Endothelial cell of umbilical vein (primary cell): ENCODE measurements around the gene MCHR1. TPM values are rescaled to one million over a fixed set of nuclear protein-coding genes. Genes with fewer than 3 reads are reported as not detected.

ENCODE experiments used
- BruUV-seq: library from RNA; stranded (reverse); fragments of 400-500 nt; replicated peaks from 2 replicates; lab custom pipeline; 2021; lab: Mats Ljungman, UMichigan
- CTCF ChIA-PET: fragments of 300-600, 350-600 bp; sonication (Branson Sonifier 250); formaldehyde crosslinking; loops from one replicate; lab custom pipeline; 2021; ENCODE audit warnings: antibody characterized with exemption, inconsistent platforms; lab: Charles Lee
- POLR2A ChIA-PET: fragments of 300-600, 350-600 bp; sonication (Branson Sonifier 250); formaldehyde crosslinking; loops from one replicate; lab custom pipeline; 2021; ENCODE audit warnings: antibody characterized with exemption, inconsistent platforms; lab: Charles Lee
- DNase-seq: peaks from one replicate; pipeline ENCODE4 v3.0.0-alpha.2; 2011; ENCODE audit warnings: low read depth, low spot score
- FAIRE-seq: peaks from 2 replicates; lab custom pipeline; 2011; peaks lifted over from hg19 to GRCh38; lab: Jason Lieb, UNC
- H2AFZ ChIP-seq: 2 replicates; pipeline ENCODE4 v1.6.0; 2012; ENCODE audit warnings: low read depth, low read length, control low read depth, inconsistent platforms
- H3K27ac ChIP-seq: 2 replicates; pipeline ENCODE4 v1.5.1; 2011; ENCODE audit warnings: low read depth, mild to moderate bottlenecking, control low read depth, low read length, moderate library complexity; ENCODE audit not compliant: insufficient read depth
- H3K27me3 ChIP-seq, 2 experiments: 2 replicates each; pipeline versions ENCODE4 v1.6.0 to v1.6.1; 2011; ENCODE audit warnings: low read length in 2 of 2, mixed read lengths in 1 of 2; ENCODE audit not compliant: control insufficient read depth in 2 of 2, insufficient read depth in 2 of 2
- H3K36me3 ChIP-seq, 2 experiments: 2 replicates in 1 of 2; 3 replicates in 1 of 2; pipeline ENCODE4 v1.5.1; 2011; ENCODE audit warnings: low read length in 2 of 2, mild to moderate bottlenecking in 1 of 2, moderate library complexity in 1 of 2; ENCODE audit not compliant: control insufficient read depth in 2 of 2, insufficient read depth in 2 of 2; ENCODE audit errors: extremely low read depth in 1 of 2
- H3K4me1 ChIP-seq: 3 replicates; pipeline ENCODE4 v1.5.1; 2011; ENCODE audit warnings: mild to moderate bottlenecking, low read length; ENCODE audit not compliant: control insufficient read depth, insufficient read depth; ENCODE audit errors: extremely low read depth
- H3K4me2 ChIP-seq: 2 replicates; pipeline ENCODE4 v1.6.1; 2011; ENCODE audit warnings: low read length, control low read depth, mixed read lengths; ENCODE audit not compliant: insufficient read depth
- H3K4me3 ChIP-seq, 3 experiments: fragments of 200-600 bp in 1 of 3; sonication (generic), shearing (Covaris generic) in 1 of 3; replicated peaks in 1 of 3; 2 replicates each; pipeline ENCODE4 v1.5.1; 2011 to 2016; ENCODE audit warnings: control low read depth in 3 of 3, low read length in 3 of 3, mild to moderate bottlenecking in 2 of 3, inconsistent platforms in 1 of 3, low read depth in 1 of 3, moderate library complexity in 1 of 3; ENCODE audit not compliant: insufficient read depth in 1 of 3
- H3K79me2 ChIP-seq: 2 replicates; pipeline ENCODE4 v1.6.0; 2012; ENCODE audit warnings: low read length, inconsistent platforms; ENCODE audit not compliant: control insufficient read depth, insufficient read depth
- H3K9ac ChIP-seq: replicated peaks from 2 replicates; pipeline ENCODE3; 2011; ENCODE audit warnings: low read length, control low read depth; ENCODE audit not compliant: insufficient read depth; ENCODE audit errors: extremely low read depth
- H3K9me1 ChIP-seq: replicated peaks from 3 replicates; pipeline ENCODE4 v1.6.0; 2011; ENCODE audit warnings: mild to moderate bottlenecking, low read length; ENCODE audit not compliant: control insufficient read depth, insufficient read depth; ENCODE audit errors: extremely low read depth
- H3K9me3 ChIP-seq: replicated peaks from 2 replicates; pipeline ENCODE4 v1.5.1; 2012; ENCODE audit warnings: low read length, inconsistent platforms; ENCODE audit not compliant: control insufficient read depth, insufficient read depth
- H4K20me1 ChIP-seq: replicated peaks from 2 replicates; pipeline ENCODE3; 2011; ENCODE audit warnings: mild to moderate bottlenecking, low read length; ENCODE audit not compliant: control insufficient read depth, insufficient read depth; ENCODE audit errors: extremely low read depth
- EZH2 ChIP-seq: IDR thresholded peaks from 2 replicates; pipeline ENCODE4 v1.6.1; 2012; ENCODE audit warnings: borderline replicate concordance, low read depth, mild to moderate bottlenecking, moderate library complexity, low read length, inconsistent platforms; ENCODE audit not compliant: severe bottlenecking
- FOS ChIP-seq: IDR thresholded peaks from 2 replicates; pipeline ENCODE4 v1.6.1; 2011; ENCODE audit warnings: mild to moderate bottlenecking, low read length, moderate library complexity, borderline replicate concordance; ENCODE audit not compliant: insufficient read depth
- GATA2 ChIP-seq: IDR thresholded peaks from 2 replicates; pipeline ENCODE4 v1.7.0; 2011; ENCODE audit warnings: low read depth, mild to moderate bottlenecking, moderate library complexity, mixed read lengths, low read length; ENCODE audit not compliant: insufficient read length, insufficient read depth
- JUN ChIP-seq: IDR thresholded peaks from 2 replicates; pipeline ENCODE4 v1.6.1; 2011; ENCODE audit warnings: borderline replicate concordance, low read depth; ENCODE audit not compliant: insufficient read length, insufficient read depth
- MYC ChIP-seq: IDR thresholded peaks from one replicate; pipeline ENCODE4 v1.6.1; 2011; ENCODE audit warnings: mild to moderate bottlenecking, low read depth, low read length
- POLR2A ChIP-seq: IDR thresholded peaks from 2 replicates; pipeline ENCODE4 v1.6.1; 2012; ENCODE audit warnings: low read depth, mild to moderate bottlenecking, control low read depth, low read length
- POLR2AphosphoS5 ChIP-seq: IDR thresholded peaks from 2 replicates; pipeline ENCODE4 v1.6.1; 2012; ENCODE audit warnings: low read depth, mild to moderate bottlenecking, control low read depth, low read length, moderate library complexity; ENCODE audit not compliant: insufficient read depth
- dilution Hi-C: fragments of 300-500 bp; cut with MboI; formaldehyde crosslinking; loops from one replicate; pipeline ENCODE4 v1.15.0; 2019; ENCODE audit warnings: low sequenced_read_pairs; ENCODE audit not compliant: extremely low pct_ligation_motif_present
- intact Hi-C: fragments of 100-400 bp; cut with micrococcal nuclease; formaldehyde crosslinking; loops from one replicate; pipeline ENCODE4 v1.10.0; 2022
- polyA plus RNA-seq, 4 experiments: library from polyadenylated mRNA; depleted of rRNA in 3 of 4; stranded (reverse) in 3 of 4; unstranded in 1 of 4; fragments of >200 nt; gene quantifications; 2 replicates each; pipeline versions ENCODE4 v1.2.1 to v1.2.3, GENCODE V29; 2011 to 2012; ENCODE audit warnings: missing spikeins in 1 of 4
- total RNA-seq: library from RNA; stranded (reverse); gene quantifications from 2 replicates; pipeline ENCODE4 v1.2.3, GENCODE V29; 2021
- TF ChIP-seq, protein P1 (sequence below), 2 donors: IDR thresholded peaks; 1 replicate in 1 of 2; 2 replicates in 1 of 2; pipeline ENCODE4 v1.5.1; 2011; ENCODE audit warnings: low read length in 2 of 2, mild to moderate bottlenecking in 2 of 2, moderate library complexity in 2 of 2, control low read depth in 1 of 2, inconsistent platforms in 1 of 2, low read depth in 1 of 2; ENCODE audit not compliant: insufficient read depth in 1 of 2; ENCODE audit errors: extremely low read depth in 1 of 2
- TF ChIP-seq, protein P2 (sequence below): IDR thresholded peaks from 2 replicates; pipeline ENCODE4 v1.6.1; 2011; ENCODE audit not compliant: insufficient read depth, insufficient read length

The MCHR1 gene
- total and polyA plus RNA-seq, 2 donors (not counting 3 experiments of a cell fraction or from before 2014, with no cell fraction given) = not detected

DNA sequence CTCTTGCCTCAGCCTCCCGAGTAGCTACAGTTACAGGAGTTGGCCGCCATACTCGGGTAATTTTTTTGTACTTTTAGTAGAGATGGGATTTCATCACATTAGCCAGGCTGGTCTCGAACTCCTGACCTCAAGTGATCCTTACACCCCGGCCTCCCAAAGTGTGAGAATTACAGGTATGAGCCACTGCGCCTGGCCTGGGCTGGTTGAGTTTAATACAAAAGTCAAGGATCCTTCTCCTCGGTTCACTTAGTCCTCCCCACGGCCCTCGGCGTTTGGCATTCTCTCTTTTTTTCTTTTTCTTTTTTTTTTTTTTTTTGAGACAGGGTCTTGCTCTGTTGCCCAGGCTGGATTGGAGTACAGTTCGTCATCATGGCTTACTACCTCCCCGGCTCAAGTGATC lies 33.0 kb downstream of the MCHR1 start:
- peaks cover 4% of the 10 kb centered on the region for H3K4me1 ChIP-seq
- TF ChIP-seq GATA2 = no peak
- TF ChIP-seq POLR2AphosphoS5 = no peak
- TF ChIP-seq, protein P1, sequence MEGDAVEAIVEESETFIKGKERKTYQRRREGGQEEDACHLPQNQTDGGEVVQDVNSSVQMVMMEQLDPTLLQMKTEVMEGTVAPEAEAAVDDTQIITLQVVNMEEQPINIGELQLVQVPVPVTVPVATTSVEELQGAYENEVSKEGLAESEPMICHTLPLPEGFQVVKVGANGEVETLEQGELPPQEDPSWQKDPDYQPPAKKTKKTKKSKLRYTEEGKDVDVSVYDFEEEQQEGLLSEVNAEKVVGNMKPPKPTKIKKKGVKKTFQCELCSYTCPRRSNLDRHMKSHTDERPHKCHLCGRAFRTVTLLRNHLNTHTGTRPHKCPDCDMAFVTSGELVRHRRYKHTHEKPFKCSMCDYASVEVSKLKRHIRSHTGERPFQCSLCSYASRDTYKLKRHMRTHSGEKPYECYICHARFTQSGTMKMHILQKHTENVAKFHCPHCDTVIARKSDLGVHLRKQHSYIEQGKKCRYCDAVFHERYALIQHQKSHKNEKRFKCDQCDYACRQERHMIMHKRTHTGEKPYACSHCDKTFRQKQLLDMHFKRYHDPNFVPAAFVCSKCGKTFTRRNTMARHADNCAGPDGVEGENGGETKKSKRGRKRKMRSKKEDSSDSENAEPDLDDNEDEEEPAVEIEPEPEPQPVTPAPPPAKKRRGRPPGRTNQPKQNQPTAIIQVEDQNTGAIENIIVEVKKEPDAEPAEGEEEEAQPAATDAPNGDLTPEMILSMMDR (IDR thresholded peaks at IDR 0.05; ENCODE audit: extremely low read depth in 1 of 2, insufficient read depth in 1 of 2, low read depth in 1 of 2, low read length in 2 of 2) = no peak
- TF ChIP-seq, protein P2, sequence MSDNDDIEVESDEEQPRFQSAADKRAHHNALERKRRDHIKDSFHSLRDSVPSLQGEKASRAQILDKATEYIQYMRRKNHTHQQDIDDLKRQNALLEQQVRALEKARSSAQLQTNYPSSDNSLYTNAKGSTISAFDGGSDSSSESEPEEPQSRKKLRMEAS = no peak
- TF ChIP-seq FOS = no peak
- no peak for TF ChIP-seq POLR2A
- TF ChIP-seq EZH2 = no peak
- no peak for TF ChIP-seq JUN
- no peak for TF ChIP-seq MYC
- H3K9ac ChIP-seq = no peak overlapping the region
- ChIA-PET POLR2A (no interaction called here), CTCF (interaction anchor here (1.5 to 2.8 kb wide), 2 partner anchors 30 to 48 kb away, joined by 3 to 21 read pairs; no protein-coding TSS in a partner anchor)
- BruUV-seq = no TSS peak
- no peak overlapping the region for H2AFZ ChIP-seq
- H3K9me3 ChIP-seq = no peaks in the 10 kb centered on the region
- DNase-seq (no peak), FAIRE-seq (no peak)
- H3K36me3 ChIP-seq = no peaks in the 10 kb centered on the region
- intact Hi-C loops = no loop called here
- H3K79me2 ChIP-seq = no peaks in the 10 kb centered on the region
- no peak overlapping the region for H3K4me3 ChIP-seq
- H3K4me2 ChIP-seq = no peak overlapping the region
- no peaks in the 10 kb centered on the region for H3K27me3 ChIP-seq
- H3K9me1 ChIP-seq = no peaks in the 10 kb centered on the region
- dilution Hi-C loops = no loop called here
- H3K27ac ChIP-seq = no peak overlapping the region
- no peaks in the 10 kb centered on the region for H4K20me1 ChIP-seq
